GM19397 (cell line): ENCODE measurements around the gene PTTG1.
A peak's percentile ranks its signal among the peaks of the same experiment; 100 is the strongest.

Experiments
- ATAC-seq: cut with Tn5 transposase; IDR thresholded peaks from one replicate; pipeline ENCODE4 v1.9.1; 2021; ENCODE audit warnings: mild to moderate bottlenecking, moderate library complexity; ENCODE audit not compliant: unreplicated experiment

Gene PTTG1

DNA sequence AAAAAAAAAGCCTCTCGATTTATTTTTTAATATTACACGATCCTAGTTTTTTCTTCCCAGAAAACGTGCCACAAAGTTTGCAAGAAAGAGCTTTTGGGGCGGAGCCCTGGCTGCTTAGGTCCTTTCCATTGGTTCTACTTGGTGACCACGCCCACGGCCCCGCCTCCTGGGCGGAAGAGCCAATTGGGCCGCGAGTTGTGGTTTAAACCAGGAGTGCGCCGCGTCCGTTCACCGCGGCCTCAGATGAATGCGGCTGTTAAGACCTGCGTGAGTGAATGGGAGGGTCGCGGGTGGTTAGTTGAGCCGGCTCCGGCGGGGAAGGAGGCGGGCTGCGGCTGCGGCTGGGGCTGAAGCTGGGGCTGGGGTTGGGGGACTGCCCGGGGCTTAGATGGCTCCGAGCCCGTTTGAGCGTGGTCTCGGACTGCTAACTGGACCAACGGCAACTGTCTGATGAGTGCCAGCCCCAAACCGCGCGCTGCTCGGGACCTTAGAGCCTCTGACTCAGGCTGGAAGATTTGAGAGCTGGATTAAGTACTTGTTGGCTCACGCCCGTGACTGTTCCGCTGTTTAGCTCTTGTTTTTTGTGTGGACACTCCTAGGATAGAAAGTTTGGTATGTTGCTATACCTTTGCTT, at the start of gene PTTG1:
Gene PTTG1 (plus strand): TSS at position 231 of the 634 bp plus-strand sequence. CDS start 458 bp downstream, outside the sequence.
- peak; percentile 77 for ATAC-seq

DNA sequence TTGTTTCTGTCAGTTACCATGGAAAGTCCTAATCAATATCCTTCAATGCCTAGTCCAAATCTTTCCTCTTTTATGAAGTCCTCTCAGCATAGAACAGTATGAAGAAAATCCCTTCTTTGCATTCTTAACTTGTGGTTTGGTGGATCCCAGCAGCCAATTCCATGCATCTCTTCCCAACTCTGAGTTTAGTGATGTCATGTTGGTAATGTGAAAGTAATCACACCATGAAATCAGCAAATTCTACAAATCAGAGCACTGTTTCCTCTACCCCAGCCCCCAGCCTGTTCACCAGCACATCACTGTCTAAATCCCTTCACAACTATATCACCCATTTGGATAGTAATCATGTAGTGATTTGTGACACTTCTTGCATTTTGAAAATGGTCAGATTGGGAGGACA, 46.5 kb upstream of the PTTG1 start:
- no peak for ATAC-seq

DNA sequence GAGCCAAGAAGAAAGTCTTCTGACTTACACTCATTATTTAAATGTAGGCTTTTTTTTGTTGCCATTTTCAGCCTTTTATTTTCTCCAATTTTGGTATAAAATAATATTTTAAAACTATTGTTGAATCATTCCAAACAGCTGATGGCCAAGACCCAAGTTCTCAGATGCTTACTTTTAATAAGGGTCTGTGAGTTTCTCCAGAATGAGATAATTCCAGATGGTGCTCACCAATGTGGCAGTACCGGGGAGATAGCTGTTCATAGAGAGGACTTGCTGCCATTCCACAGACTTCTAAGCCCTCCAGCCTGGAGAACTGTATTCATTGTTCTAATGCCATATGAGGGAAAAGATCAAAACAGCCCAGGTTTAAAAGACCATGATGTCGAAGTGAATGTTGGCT, 46.0 kb upstream of the PTTG1 start:
- no peak for ATAC-seq

DNA sequence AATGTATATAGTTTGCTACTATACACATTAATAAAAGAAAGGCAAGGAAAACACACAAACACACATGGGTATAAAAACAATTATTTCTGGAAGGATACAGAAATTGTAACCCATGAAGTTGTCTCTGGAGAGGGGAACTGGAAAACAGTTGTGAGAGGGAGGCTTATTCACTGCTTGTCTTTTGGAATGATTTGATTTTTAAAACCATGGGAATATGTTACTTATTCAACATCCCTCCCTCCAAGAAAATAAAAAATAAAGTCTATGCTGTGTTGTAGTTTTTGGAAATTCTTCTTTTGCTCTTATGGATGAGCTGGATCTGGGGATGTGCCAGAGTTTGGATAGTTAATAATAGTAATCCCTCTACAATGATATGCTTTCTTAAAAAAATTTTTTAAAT, 45.2 kb upstream of the PTTG1 start:
- ATAC-seq = no peak

DNA sequence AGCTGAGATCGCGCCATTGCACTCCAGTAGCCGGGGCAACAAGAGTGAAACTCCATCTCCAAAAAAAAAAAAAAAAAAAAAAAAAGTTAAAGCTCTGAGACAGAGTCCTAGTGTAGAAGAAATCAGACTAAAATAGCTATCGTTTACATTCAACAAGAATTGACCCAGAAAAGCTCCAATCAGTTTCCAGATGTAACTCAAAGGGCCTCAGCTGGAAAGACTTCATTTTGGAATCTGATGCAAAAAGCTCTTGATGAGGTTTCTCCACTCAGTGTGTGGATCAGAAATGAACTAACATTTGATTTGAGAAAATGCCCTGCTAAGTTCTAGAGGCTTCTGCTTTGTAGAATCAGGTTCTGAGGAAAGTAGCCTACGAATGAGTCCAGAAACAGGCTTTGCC, 44.0 kb upstream of the PTTG1 start:
- no peak for ATAC-seq

DNA sequence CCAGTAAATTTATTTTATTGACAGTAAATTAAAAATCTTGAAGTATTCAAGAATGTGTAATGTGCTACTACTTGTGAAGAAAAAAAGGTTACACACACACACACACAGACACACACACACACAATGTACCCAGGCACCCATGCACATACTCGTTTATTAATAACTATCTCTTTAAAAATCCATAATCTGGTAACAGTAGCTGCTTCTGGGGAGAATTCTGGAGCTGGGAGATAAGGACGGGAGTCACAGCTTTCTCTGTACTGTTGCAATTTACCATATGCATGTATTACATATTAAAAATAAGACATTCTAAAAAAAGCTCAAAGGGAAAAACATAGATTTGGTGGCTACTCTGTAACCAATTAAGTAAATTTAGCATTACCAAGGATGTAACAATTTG, 43.3 kb upstream of the PTTG1 start:
- ATAC-seq = no peak

DNA sequence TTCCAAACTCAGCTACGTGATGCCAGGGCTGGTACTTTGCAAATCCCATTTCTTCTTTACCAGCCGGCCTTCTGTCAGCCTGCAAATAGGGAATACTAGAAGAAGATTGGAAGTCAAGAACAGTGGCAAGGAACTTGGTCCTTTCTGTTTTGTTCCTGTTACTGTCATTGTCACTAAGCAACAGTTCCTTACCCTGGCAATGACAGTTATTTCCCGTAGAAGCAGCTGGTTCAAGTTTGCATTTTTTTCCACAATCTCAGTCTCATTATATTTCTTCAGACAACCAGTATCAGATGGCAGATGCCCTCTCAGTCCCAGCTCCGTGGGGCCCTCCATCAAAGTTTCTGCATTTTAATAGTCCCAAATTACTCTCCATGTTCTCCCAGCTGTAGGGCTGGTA, 42.1 kb upstream of the PTTG1 start:
- no peak for ATAC-seq

DNA sequence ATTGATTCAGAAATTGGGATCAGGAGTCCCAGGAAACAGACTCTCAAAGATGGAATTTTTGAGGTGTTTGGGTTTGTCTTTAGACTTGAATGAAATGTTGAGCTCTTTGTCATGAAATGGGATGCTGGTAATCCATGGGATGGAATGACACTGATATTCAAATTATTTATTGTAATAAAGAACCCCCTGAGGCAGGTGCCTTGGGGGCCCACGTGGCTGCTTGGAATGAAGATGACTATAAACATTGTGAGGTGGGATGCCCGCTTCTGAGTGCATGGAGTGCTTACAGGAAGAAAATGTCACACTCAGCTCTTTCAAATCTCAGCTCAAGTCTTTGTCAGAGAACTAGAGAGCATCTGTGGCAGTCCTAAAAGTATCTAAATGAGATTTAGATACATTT, 41.6 kb upstream of the PTTG1 start:
- no peak for ATAC-seq

DNA sequence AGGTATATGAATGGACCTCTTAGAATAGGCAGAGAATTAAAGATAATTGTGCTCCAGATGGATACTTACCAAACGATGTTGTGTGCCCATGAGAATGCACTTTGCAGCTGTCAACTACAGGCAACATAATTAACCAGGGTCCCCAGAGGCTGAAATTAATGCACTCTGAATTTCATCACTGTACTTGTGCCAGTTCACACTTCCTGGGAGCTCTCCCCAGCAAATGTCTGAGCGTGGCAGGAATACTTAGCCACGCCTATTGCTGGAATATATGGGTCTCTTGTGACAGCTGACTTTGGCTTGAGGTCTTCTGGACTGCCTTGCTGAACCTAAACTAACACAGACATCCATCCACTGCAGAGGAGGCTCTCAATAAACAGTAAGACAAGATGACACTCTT, 39.3 kb upstream of the PTTG1 start:
- no peak for ATAC-seq

DNA sequence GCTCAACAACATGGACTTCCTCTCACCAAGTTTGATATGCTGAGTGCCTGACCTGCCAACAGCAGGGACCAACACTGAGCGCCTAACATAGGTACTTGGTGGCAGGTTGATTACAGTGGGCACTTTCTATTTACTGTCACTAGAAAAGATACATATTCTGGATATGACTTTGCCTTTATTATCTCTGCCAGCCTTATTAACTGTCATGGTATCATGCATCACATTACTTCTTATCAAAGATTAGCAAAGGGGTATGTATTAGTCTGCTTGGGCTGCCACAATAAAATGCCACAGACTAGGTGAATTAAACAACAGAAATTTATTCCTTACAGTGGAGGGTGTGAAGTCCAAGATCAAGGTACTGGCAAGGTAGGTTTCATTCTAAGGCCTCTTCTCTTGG, 37.0 kb upstream of the PTTG1 start:
- ATAC-seq = no peak

DNA sequence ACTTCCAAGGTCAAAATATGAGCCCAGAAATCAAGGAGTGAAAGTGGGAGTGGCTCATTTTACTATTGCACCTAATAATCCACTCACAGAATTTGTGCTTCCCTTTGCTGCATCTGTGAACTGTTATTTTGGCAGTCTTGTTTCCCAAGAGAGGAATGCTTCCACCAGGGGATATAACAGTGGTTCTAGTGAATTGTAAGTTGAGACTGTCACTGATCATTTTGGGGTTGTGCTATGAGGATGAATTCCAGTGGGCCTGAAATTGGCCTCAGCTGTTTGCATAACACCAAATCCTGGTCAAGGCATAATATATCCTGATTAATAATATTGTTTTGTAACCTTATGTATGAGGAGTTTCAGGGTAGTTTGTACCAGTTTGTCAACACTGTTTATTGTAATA, 36.2 kb upstream of the PTTG1 start:
- ATAC-seq = no peak

DNA sequence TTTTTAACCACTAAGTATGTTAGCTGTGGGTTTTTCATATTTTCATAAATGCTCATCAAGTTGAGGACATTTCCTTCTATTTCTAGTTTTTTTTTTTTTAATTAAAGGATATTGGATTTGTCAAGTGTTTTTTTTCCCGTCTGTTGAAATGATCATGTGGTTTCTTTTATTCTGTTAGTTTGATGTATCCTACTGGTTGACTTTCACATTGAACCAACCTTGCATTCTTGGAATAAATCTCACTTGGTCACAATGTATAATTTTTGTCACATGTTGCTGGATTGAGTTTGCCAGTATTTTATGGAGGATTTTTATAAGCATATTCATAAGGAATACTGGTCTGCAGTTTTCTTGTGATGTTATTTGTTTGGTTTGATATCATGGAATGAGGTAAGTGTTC, 34.2 kb upstream of the PTTG1 start:
- ATAC-seq = no peak

DNA sequence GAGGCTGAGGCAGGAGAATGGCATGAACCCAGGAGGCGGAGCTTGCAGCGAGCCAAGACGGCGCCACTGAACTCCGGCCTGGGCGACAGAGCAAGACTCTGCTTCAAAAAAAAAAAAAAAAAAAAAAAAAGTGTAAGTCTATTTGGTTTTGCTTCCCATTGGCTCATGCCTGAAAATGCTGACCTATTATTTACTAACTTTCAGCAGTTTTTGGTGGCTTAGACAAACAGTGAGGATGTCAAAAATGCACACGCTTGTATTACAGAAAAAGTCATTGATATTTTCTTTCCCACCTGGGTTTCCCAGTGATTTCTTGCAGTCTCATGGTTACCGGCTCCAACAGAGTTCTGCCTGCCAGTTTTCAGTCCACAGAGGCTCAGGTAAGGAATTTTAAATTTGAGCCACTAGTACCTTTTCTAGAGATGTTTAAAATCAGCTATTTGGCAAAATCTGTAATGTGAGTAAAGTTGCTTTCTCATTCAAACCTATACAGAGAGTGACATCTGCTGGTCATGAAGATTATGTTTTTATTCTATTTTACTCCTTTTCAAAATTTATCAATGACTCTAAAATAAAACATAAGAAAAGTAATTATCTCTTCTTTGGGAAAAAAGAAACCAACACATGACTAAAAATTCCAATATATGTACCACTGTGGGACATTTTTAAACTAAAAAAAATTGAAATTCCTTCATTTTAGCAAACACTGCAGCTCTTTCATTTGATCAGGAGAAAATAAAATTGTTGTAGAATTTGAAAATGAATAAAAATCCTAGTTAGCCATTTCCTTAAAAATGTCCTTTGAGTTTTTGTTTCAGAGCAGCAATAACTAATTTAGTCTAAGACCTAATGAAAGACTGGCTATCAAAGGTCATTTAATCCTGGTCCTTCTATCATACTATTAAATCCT, 30.6 kb upstream of the PTTG1 start:
- ATAC-seq = no peak

DNA sequence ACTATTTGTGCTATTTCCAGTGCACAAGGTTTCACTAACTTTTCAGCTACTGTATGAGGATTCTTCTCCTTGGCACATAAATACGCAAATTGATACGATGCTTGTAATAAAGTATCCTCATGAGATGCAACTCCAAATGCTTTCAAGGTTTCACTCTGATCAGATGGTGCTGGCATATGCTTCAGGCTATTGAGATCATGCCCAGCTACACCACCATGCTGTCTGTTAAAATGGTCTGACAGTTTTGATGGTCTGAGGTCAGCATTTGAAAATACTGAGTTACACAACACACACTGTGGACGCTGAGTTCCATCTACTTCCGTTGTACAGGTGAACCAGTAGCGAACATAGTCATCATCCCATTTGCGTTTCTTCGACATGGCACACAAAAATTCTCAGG, 26.5 kb upstream of the PTTG1 start:
- ATAC-seq = no peak

DNA sequence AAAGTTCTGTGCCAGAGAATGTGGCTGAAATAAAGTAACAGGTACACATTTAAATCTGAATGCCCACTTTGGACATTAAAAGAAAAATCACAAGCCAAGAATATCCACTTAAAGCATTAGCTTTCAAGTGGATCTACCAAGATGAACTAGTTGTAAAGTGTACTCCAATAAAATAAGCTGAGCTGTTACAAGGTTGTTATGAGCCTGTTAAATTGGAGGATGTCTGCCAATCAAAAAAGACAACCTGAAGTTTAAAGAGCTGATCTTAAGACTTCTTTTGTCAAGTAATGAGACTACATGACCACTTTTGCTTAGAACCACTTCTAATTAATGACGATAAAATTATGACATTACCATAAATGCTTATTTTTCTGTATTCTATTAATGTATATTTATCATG, 24.2 kb upstream of the PTTG1 start:
- no peak for ATAC-seq

DNA sequence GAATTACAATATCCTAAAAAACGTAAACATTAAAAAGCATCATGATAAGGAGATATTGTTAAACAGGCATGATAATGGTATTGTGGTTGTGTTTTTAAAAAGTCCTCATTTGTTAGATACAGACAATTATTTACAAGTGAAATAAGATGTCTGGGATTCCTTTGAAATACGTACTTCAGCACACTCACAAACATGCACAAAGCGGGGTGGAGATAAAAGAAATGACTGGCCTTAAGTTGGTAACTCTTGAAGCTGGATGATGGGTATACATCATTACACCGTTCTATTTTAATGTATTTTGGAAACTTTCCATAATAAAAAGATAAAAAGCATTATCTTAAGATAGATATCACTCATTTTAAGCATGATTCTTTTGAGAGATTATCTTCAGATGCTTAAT, 22.8 kb upstream of the PTTG1 start:
- no peak for ATAC-seq

DNA sequence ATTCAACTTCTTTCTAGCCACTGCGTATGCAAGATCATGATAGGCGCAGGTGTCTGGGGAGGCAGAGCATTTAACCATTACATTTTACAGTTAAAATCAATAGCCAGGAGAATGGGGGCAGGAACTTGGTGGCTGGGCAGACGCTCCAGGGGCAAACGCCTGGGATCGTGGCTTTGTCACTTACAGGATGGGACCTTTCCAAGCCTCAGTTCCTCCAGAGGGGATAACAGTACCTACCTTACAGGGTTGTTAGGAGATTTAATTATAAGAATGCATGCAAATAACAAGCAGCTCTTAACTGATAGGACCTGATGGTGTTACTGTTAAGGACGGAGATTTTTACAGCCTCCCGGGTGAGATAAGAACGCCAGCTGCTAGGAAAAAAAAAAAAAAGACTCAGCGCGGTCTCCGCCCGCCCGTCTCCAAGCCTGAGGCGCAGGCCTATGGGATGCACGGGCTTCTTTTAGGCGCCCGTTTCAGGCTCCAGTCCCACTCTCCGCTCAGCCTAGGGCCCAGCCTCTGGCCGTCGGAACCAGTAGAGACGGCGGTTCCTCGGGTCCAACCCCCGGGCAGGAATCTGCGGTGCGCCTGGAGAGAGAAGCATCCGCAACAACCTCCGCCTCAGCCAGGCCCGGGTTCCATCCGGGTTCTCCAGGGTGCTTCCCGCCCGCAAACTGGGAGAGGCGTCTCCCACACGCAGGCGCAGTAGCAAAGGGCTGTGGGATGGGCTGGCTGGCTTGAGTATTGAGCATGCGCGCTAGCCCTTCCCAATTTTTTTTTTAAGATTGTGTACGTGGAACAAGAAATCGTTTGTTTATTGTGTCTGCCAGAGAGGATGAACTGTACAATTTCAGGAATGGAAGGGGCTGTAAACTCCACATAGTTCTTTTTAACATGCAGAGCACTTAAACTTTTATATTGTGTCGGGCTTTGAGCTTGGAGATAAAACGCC, 22.0 kb upstream of the PTTG1 start, which contains the start of gene FAM200C:
Gene FAM200C (minus strand): TSS at position 653 of the 952 bp plus-strand sequence. CDS start 4,564 bp downstream, outside the sequence.
- ATAC-seq = peak; percentile 89

DNA sequence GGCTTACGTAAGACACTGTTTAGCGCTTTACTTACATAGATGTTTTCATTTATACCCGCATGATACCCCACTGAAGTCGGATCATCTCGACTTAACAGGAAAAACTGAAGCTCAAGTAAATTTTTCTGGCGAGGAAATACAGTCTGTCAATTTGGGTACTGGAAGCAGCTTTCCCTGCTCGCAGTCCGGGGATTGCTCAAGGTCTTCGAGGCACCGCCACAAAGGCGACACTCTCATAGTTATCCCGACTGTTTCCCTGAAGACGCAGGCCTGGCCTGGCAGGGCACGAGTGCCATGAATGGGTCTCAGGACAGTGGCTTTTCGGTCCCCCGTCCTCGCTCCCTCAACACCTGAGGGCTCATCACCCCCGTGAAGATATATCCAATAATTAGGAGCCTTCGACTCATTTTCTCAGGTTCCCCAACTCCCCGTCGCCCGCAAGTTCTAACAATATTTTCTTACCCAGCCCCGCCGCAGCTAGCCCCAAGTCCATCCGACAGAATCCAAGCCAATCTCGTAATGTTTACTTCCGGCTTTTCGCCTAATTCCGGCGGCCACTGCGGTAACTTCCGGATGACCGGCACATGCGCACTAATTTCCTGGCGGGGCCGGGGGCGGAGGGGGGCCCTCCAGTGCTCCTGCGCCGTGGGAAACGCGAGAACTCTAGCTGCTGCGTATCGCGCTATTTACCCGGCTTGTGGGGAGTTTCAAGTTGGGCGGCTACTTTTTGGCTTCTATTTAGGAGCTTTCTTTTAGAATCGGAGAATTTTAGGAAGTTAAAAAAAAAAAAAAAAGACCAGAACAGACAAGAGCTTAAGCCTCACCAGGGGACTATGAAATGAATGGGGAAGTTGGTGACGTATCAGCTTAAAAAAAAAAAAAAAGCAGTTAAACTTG, 2.8 kb upstream of the PTTG1 start, which contains the start of gene SLU7:
Gene SLU7 (minus strand): TSS at position 521 of the 897 bp plus-strand sequence. CDS start 3,787 bp downstream, outside the sequence.
- ATAC-seq = peak; percentile 61

DNA sequence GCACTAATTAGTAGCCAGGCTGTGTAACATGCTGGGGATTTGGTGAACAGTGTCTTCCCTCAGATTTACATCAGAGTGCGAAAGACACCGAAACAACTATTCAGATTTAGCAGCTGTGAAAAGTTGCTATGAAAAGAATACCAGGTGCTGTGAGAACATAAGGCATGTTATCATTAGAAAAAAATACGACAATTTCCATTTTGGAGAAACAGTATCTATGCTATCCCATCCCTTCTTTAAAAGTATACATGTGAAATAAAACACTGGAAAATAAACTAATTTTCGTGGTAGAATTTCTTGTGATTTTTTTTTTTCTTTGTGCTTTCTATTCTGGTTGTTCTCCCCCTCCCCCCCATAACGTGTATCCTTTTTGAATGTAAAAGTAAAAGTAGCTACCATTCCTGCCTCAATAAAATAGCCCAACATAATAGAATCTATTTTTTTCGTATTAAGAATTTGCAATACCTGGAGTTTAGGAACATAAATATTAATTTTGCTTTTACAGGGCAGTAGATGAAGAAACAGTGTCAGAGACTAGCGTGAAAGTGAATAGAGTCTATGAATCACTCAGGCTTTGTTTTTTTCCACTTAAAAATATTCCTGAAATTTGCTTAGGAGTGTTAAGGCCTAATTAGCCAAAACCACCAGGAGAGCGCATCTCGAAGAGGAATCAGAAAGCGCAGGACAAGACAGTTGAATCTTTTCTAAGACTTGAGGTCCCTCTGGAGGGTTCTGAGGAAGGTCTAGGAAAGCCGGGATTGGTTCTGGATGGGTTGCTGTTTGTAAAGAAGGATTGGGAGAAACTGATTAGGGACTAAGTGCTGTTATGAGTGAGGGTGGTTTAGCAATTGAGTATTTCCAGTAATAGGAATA, 2.0 kb upstream of the PTTG1 start:
- no peak for ATAC-seq
